ENCODE measurements around the gene SMARCA2.

Gene SMARCA2

DNA sequence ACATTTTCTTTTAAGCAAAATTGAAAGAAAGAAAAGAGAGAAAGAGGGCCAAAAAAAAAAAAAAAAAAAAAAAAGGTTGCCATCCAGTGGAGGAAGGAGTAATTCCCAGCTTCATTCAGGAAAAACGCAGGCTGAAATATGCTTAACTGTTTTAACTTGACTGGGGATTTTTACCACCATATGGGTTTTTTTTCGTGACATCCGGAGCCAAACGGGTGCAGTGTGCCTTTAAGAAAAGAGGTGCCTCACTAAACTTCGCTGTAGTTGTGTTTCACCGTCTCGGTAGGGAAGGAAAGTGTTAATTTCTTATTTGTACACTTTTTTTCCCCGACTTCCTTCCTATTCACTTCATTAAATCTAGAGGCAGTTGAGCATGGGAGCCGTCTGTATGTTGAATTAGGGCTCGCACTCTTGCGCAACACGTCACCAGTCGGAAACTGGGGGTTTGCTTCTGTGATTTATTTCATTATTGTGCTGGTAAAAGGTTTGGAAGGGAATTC lies 143.0 kb downstream of the SMARCA2 start:
- Histone ChIP-seq H4K20me1 (ENCODE audit: insufficient read depth, low read length, poor library complexity, severe bottlenecking) (no peaks in the 10 kb centered on the region), H3K36me3 (ENCODE audit: insufficient read depth, low read length) (peaks cover 15% of the 10 kb centered on the region), H3K79me2 (ENCODE audit: insufficient read depth, low read length) (peaks cover 55% of the 10 kb centered on the region), H3K4me1 (ENCODE audit: insufficient read depth, low read length, poor library complexity, severe bottlenecking) (peaks cover 35% of the 10 kb centered on the region), H3K9ac (ENCODE audit: low read depth, low read length, poor library complexity, severe bottlenecking) (peak overlapping the region; percentile 73), H2AFZ (ENCODE audit: low read length) (peak overlapping the region; percentile 53), H3K9me2 (replicated peaks; ENCODE audit: low read depth, low read length) (no peaks in the 10 kb centered on the region), H3F3A (ENCODE audit: low read depth) (no peaks in the 10 kb centered on the region), H3K4me2 (ENCODE audit: low read depth, low read length, poor library complexity, severe bottlenecking) (peak overlapping the region; percentile 88), H3K4me3 (ENCODE audit: low read length, poor library complexity, severe bottlenecking) (peak overlapping the region; percentile 75), H3K27me3 (ENCODE audit: insufficient read depth, low read length, poor library complexity, severe bottlenecking) (no peaks in the 10 kb centered on the region), H3K9me3 (ENCODE audit: insufficient read depth, low read depth, low read length) (no peaks in the 10 kb centered on the region)
- no peak for TF ChIP-seq EZH2phosphoT487 (IDR thresholded peaks at IDR 0.05; ENCODE audit: borderline replicate concordance)
- TF ChIP-seq, protein P1, sequence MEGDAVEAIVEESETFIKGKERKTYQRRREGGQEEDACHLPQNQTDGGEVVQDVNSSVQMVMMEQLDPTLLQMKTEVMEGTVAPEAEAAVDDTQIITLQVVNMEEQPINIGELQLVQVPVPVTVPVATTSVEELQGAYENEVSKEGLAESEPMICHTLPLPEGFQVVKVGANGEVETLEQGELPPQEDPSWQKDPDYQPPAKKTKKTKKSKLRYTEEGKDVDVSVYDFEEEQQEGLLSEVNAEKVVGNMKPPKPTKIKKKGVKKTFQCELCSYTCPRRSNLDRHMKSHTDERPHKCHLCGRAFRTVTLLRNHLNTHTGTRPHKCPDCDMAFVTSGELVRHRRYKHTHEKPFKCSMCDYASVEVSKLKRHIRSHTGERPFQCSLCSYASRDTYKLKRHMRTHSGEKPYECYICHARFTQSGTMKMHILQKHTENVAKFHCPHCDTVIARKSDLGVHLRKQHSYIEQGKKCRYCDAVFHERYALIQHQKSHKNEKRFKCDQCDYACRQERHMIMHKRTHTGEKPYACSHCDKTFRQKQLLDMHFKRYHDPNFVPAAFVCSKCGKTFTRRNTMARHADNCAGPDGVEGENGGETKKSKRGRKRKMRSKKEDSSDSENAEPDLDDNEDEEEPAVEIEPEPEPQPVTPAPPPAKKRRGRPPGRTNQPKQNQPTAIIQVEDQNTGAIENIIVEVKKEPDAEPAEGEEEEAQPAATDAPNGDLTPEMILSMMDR (conservative IDR thresholded peaks at IDR 0.05; ENCODE audit: low read length) = no peak

DNA sequence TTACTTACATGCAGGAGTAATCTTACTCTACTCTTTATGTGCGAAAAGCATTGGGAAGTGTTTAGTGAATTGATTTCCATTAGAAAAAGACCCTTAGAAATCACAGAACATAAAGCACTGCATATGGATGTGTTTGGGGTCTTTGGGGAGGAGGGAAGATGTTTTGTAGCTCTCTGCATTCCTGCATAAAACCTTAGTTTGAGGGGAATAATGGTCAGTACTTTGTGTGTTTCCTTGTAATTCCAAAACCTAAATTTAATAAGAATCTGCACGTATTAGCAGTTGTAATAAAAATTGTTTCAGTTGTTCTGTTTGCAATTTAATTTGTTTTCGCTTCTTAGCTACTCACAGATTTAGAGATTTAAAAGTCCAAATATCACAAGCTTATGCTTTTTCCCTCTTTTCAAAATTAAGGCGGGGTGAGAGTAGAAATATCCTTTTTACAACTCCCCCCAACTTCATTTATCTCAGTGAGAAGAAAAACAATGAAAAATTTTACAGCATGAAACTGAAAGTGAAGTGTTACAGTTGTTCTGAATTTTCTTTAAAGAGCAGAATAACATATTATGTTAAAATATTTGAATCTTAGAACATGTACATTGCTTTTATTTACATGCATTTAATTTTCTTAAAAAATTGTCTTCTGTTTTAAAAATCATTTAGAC lies 143.8 kb downstream of the SMARCA2 start:
- H3K36me3 ChIP-seq (ENCODE audit: insufficient read depth, low read length) = peaks cover 22% of the 10 kb centered on the region
- no peaks in the 10 kb centered on the region for H3K27me3 ChIP-seq (ENCODE audit: insufficient read depth, low read length, poor library complexity, severe bottlenecking)
- H3F3A ChIP-seq (ENCODE audit: low read depth) = no peaks in the 10 kb centered on the region
- H3K9me3 ChIP-seq (ENCODE audit: insufficient read depth, low read depth, low read length) = no peaks in the 10 kb centered on the region
- no peak overlapping the region for H2AFZ ChIP-seq (ENCODE audit: low read length)
- no peaks in the 10 kb centered on the region for H3K9me2 ChIP-seq (replicated peaks; ENCODE audit: low read depth, low read length)
- peaks cover 51% of the 10 kb centered on the region for H3K79me2 ChIP-seq (ENCODE audit: insufficient read depth, low read length)
- peak overlapping the region; percentile 75 for H3K4me3 ChIP-seq (ENCODE audit: low read length, poor library complexity, severe bottlenecking)
- H3K4me2 ChIP-seq (ENCODE audit: low read depth, low read length, poor library complexity, severe bottlenecking) = peak overlapping the region; percentile 88
- H3K9ac ChIP-seq (ENCODE audit: low read depth, low read length, poor library complexity, severe bottlenecking) = peak overlapping the region; percentile 73
- peaks cover 35% of the 10 kb centered on the region for H3K4me1 ChIP-seq (ENCODE audit: insufficient read depth, low read length, poor library complexity, severe bottlenecking)
- TF ChIP-seq EZH2phosphoT487 (IDR thresholded peaks at IDR 0.05; ENCODE audit: borderline replicate concordance) = no peak
- TF ChIP-seq, protein P1 (conservative IDR thresholded peaks at IDR 0.05; ENCODE audit: low read length) = no peak
- H4K20me1 ChIP-seq (ENCODE audit: insufficient read depth, low read length, poor library complexity, severe bottlenecking) = no peaks in the 10 kb centered on the region

DNA sequence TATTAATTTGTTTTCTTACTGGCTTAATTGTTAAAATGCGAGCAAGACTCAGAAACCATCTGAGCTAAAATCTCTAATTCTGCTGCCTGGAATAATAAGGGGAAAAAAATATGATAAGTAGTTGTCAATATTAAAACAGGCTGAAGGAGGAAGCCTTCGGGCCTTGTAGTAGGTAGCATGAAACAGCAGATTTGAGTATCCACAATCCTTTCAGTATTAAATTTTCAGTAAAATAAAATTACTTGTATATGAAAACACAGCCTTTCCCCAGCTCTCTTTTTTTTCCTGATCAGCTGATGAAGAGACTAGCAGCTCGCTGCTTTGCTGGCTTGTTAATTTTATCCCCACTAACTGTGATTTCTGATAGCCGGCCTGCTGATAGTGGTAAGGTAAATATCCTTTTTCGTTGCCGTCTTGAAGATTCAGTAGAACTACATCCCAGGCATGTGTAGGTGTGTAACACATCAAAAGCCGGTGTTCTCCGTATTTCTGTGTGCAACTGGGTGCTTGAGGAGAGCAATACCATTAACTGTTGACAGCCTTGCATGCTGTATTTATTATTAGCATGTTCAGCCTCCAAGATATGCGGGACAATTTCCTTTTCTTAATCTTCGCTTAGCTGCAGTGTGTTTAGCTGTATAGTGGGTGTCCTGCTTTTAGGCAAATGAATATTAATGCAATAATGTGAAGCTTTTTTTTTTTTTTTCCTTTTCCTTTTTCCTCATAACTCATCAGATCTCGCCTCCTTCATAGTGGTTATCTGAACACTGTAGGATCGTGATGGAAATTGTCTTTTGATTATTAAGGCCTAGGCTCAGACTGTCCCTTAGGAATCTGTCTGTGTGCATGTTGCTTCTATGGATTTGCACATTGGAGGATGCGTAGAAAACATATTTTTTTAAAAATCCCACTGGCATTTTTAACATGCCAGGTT lies 144.6 kb downstream of the SMARCA2 start:
- peak overlapping the region; percentile 73 for H3K9ac ChIP-seq (ENCODE audit: low read depth, low read length, poor library complexity, severe bottlenecking)
- H2AFZ ChIP-seq (ENCODE audit: low read length) = no peak overlapping the region

More for the DNA sequence above, 144.6 kb downstream of the SMARCA2 start:
- peak overlapping the region; percentile 75 for H3K4me3 ChIP-seq (ENCODE audit: low read length, poor library complexity, severe bottlenecking)
- H3K79me2 ChIP-seq (ENCODE audit: insufficient read depth, low read length) = peaks cover 46% of the 10 kb centered on the region
- H3K4me1 ChIP-seq (ENCODE audit: insufficient read depth, low read length, poor library complexity, severe bottlenecking) = peaks cover 35% of the 10 kb centered on the region
- no peaks in the 10 kb centered on the region for H4K20me1 ChIP-seq (ENCODE audit: insufficient read depth, low read length, poor library complexity, severe bottlenecking)
- no peaks in the 10 kb centered on the region for H3K9me2 ChIP-seq (replicated peaks; ENCODE audit: low read depth, low read length)
- H3K4me2 ChIP-seq (ENCODE audit: low read depth, low read length, poor library complexity, severe bottlenecking) = peak overlapping the region; percentile 88
- H3F3A ChIP-seq (ENCODE audit: low read depth) = no peaks in the 10 kb centered on the region
- H3K9me3 ChIP-seq (ENCODE audit: insufficient read depth, low read depth, low read length) = no peaks in the 10 kb centered on the region
- no peaks in the 10 kb centered on the region for H3K27me3 ChIP-seq (ENCODE audit: insufficient read depth, low read length, poor library complexity, severe bottlenecking)
- TF ChIP-seq EZH2phosphoT487 (IDR thresholded peaks at IDR 0.05; ENCODE audit: borderline replicate concordance) = no peak
- TF ChIP-seq, protein P1 (conservative IDR thresholded peaks at IDR 0.05; ENCODE audit: low read length) = no peak
- peaks cover 31% of the 10 kb centered on the region for H3K36me3 ChIP-seq (ENCODE audit: insufficient read depth, low read length)
